GM06990 (cell line): Measurements from ENCODE around the gene RNF38.
"Not testable (repeated sequence)": the region's sequence is repeated elsewhere in the genome, so short reads cannot be mapped to it uniquely, and the experiment has no call there.

Experiments
- DNase-seq: peaks from one replicate; pipeline ENCODE4 v3.0.0-alpha.2; 2011; ENCODE audit not compliant: insufficient read length; ENCODE audit errors: extremely low read depth
- H3K27me3 ChIP-seq: replicated peaks from 2 replicates; pipeline ENCODE4 v1.6.0; 2011; ENCODE audit warnings: low read length; ENCODE audit not compliant: control insufficient read depth, insufficient read depth
- H3K36me3 ChIP-seq: 2 replicates; pipeline ENCODE4 v1.5.1; 2011; ENCODE audit warnings: low read length; ENCODE audit not compliant: control insufficient read depth, insufficient read depth
- H3K4me3 ChIP-seq: replicated peaks from 2 replicates; pipeline ENCODE4 v1.5.1; 2011; ENCODE audit warnings: low read depth, mild to moderate bottlenecking, control low read depth, low read length
- TF ChIP-seq, protein P1 (sequence below): IDR thresholded peaks from 2 replicates; pipeline ENCODE4 v1.5.1; 2011; ENCODE audit warnings: low read length, control low read depth, mild to moderate bottlenecking, inconsistent platforms; ENCODE audit not compliant: insufficient read depth, poor library complexity, severe bottlenecking

The RNF38 gene

DNA sequence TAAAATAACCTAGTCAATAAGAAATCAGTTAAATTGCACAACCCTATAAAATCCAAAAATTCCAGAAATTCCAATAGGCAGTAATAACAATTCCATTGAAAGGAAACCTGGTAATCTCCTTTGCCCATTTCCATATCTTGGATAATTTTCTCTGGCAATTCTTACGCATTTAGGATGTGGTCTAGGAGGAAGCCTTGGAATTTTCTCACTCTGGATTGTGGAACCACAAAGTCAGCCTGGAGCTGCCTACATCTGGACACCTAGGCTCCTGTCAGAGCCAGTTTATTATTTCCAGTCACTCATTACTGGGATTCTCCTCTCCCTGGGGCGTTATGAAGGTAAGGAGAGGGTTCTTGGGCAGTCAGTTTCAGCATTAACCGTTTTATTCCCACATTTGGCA lies 101.5 kb downstream of the RNF38 start:
- Histone ChIP-seq H3K36me3 (no peaks in the 10 kb centered on the region), H3K27me3 (no peaks in the 10 kb centered on the region), H3K4me3 (no peak overlapping the region)
- no peak for DNase-seq
- TF ChIP-seq, protein P1, sequence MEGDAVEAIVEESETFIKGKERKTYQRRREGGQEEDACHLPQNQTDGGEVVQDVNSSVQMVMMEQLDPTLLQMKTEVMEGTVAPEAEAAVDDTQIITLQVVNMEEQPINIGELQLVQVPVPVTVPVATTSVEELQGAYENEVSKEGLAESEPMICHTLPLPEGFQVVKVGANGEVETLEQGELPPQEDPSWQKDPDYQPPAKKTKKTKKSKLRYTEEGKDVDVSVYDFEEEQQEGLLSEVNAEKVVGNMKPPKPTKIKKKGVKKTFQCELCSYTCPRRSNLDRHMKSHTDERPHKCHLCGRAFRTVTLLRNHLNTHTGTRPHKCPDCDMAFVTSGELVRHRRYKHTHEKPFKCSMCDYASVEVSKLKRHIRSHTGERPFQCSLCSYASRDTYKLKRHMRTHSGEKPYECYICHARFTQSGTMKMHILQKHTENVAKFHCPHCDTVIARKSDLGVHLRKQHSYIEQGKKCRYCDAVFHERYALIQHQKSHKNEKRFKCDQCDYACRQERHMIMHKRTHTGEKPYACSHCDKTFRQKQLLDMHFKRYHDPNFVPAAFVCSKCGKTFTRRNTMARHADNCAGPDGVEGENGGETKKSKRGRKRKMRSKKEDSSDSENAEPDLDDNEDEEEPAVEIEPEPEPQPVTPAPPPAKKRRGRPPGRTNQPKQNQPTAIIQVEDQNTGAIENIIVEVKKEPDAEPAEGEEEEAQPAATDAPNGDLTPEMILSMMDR: no peak

GRCh38 chr9:36297798-36298197 lies 102.3 kb downstream of the RNF38 start:
- TF ChIP-seq, protein P1: no peak
- no peak for DNase-seq
- no peaks in the 10 kb centered on the region for H3K27me3 ChIP-seq
- H3K4me3 ChIP-seq: no peak overlapping the region
- no peaks in the 10 kb centered on the region for H3K36me3 ChIP-seq

DNA sequence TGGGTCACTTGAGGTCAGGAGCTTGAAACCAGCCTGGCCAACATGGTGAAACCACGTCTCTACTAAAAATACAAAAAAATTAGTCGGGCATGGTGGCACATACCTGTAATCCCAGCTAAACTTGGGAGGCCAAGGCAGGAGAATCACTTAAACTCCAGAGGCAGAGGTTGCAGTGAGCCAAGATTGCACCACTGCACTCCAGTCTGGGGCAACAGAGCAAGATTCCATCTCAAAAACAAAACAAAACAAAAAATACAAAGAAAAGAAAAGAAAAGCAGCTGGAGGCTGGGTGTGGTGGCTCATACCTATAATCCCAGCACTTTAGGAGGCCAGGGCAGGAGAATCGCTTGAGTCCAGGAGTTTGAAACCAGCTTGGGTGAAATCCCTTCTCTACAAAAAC lies 105.1 kb downstream of the RNF38 start:
- not testable (repeated sequence) for H3K27me3 ChIP-seq, H3K4me3 ChIP-seq, H3K36me3 ChIP-seq, DNase-seq

GRCh38 chr9:36293918-36294317 lies 106.2 kb downstream of the RNF38 start:
- Histone ChIP-seq H3K36me3 (no peaks in the 10 kb centered on the region), H3K27me3 (no peaks in the 10 kb centered on the region), H3K4me3 (no peak overlapping the region)
- DNase-seq: no peak
- TF ChIP-seq, protein P1: no peak

DNA sequence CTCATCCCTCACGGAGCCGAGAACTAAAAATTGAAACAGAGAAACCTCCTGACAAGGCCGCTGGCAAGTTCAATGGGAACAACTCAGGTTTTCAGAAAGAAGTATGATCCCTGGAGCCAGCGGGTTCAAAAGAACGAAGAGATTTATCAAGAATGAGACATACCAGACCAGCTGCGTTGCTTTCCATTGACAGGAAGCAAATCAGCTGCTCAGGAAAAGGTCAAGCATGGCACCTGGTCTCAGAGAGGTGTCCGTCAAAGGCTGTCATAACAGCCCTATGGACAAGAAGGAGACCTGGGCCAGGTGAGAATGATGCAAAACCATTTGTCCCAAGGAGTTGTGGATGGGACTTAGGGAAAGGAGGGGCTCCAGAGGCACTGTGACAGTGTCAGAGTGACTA lies 106.9 kb downstream of the RNF38 start:
- TF ChIP-seq, protein P1: no peak
- Histone ChIP-seq H3K36me3 (no peaks in the 10 kb centered on the region), H3K4me3 (no peak overlapping the region), H3K27me3 (no peaks in the 10 kb centered on the region)
- DNase-seq: no peak

DNA sequence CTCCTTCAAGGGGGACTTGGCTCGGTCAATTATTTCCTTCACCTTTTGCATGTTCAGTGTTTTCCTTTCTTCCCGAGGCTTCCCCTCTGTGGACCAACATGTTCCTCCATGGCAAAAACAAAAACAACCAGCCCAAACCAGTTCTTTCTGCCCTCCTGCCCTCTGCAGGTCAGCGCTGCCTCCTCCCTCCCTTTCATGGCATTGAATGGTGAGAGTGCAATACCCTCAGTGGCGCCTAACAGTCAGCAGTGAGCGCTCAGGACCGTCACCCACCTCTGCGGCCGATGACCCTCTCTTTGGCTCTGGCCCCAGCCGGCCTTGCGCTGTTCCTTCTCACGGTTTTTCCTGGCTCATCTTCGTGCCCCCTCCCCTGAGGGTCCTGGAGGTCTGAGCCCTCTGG lies 107.4 kb downstream of the RNF38 start:
- TF ChIP-seq, protein P1: no peak

More for the DNA sequence above, 107.4 kb downstream of the RNF38 start:
- H3K27me3 ChIP-seq: no peaks in the 10 kb centered on the region
- no peak for DNase-seq
- H3K36me3 ChIP-seq: no peaks in the 10 kb centered on the region
- no peak overlapping the region for H3K4me3 ChIP-seq
